Vagina (tissue), 2 donors: ENCODE measurements around the gene DUSP8.

Experiments used
- CTCF ChIP-seq, 3 experiments: fragments of 450-650 bp in 2 of 3; fragments of 200-600 bp in 1 of 3; sonication (generic) in 1 of 3; IDR thresholded peaks; one replicate each; pipeline ENCODE4 v1.5.1; 2017 to 2019; ENCODE audit warnings: antibody characterized with exemption in 3 of 3, mild to moderate bottlenecking in 2 of 3, moderate library complexity in 2 of 3
- POLR2A ChIP-seq, 2 donors: fragments of 450-650 bp; IDR thresholded peaks; one replicate each; pipeline ENCODE4 v1.6.1; 2017; ENCODE audit warnings: antibody characterized with exemption in 2 of 2, mild to moderate bottlenecking in 2 of 2, moderate library complexity in 2 of 2

GRCh38 chr11:1508986-1509385 is 63.1 kb downstream of the DUSP8 start:
- TF ChIP-seq POLR2A (IDR thresholded peaks at IDR 0.05) (no peak), CTCF (IDR thresholded peaks at IDR 0.05) (no peak)
